DND-41 (cell line): Measurements from ENCODE around the gene DNAH12.
"Not testable (repeated sequence)": the region's sequence is repeated elsewhere in the genome, so short reads cannot be mapped to it uniquely, and the experiment has no call there.

ENCODE experiments used
- ATAC-seq: fragments of 200-7000 bp; cut with Tn5 transposase; 3 replicates; pipeline ENCODE4 v1.9.1; 2021; ENCODE audit warnings: low read depth; ENCODE audit not compliant: insufficient read depth
- DNase-seq: peaks from one replicate; pipeline ENCODE4 v3.0.0-alpha.2; 2020
- H2AFZ ChIP-seq: 2 replicates; pipeline ENCODE4 v1.6.0; 2012; ENCODE audit warnings: low read depth, low read length
- H3K27ac ChIP-seq: 2 replicates; pipeline ENCODE4 v1.5.1; 2012; ENCODE audit warnings: low read length, inconsistent platforms
- H3K27me3 ChIP-seq: fragments of 200-600 bp; sonication (generic); 2 replicates; pipeline ENCODE4 v1.6.0; 2012; ENCODE audit warnings: low read length, mild to moderate bottlenecking, inconsistent platforms; ENCODE audit not compliant: insufficient read depth, poor library complexity
- H3K36me3 ChIP-seq: 2 replicates; pipeline ENCODE4 v1.5.1; 2012; ENCODE audit warnings: low read length, inconsistent platforms; ENCODE audit not compliant: insufficient read depth
- H3K4me1 ChIP-seq: 2 replicates; pipeline ENCODE4 v1.5.1; 2012; ENCODE audit warnings: mild to moderate bottlenecking, low read length; ENCODE audit not compliant: insufficient read depth
- H3K4me2 ChIP-seq: 2 replicates; pipeline ENCODE4 v1.6.0; 2012; ENCODE audit warnings: mild to moderate bottlenecking, moderate library complexity, low read length, inconsistent platforms; ENCODE audit not compliant: insufficient read depth
- H3K4me3 ChIP-seq, 2 experiments: fragments of 200-600 bp in 1 of 2; shearing (Covaris generic) in 1 of 2; 2 replicates each; pipeline ENCODE4 v1.5.1; 2012 to 2016; ENCODE audit warnings: inconsistent platforms in 2 of 2, low read length in 2 of 2, mild to moderate bottlenecking in 2 of 2, low read depth in 1 of 2, moderate library complexity in 1 of 2
- H3K79me2 ChIP-seq: 2 replicates; pipeline ENCODE4 v1.6.0; 2012; ENCODE audit warnings: low read length, inconsistent platforms; ENCODE audit not compliant: insufficient read depth
- H3K9ac ChIP-seq: 2 replicates; pipeline ENCODE4 v1.6.0; 2012; ENCODE audit warnings: low read depth, mild to moderate bottlenecking, inconsistent platforms, low read length, moderate library complexity
- H3K9me3 ChIP-seq: 2 replicates; pipeline ENCODE4 v1.5.1; 2012; ENCODE audit warnings: low read length, moderate library complexity, mild to moderate bottlenecking, inconsistent platforms; ENCODE audit not compliant: insufficient read depth, severe bottlenecking
- H4K20me1 ChIP-seq: 2 replicates; pipeline ENCODE4 v1.6.0; 2012; ENCODE audit warnings: low read length; ENCODE audit not compliant: insufficient read depth
- CTCF ChIP-seq: IDR thresholded peaks from 2 replicates; pipeline ENCODE4 v1.5.1; 2012; ENCODE audit warnings: borderline replicate concordance, low read length, moderate library complexity, mild to moderate bottlenecking; ENCODE audit not compliant: poor library complexity, severe bottlenecking; ENCODE audit errors: extremely low read depth
- EZH2 ChIP-seq: IDR thresholded peaks from 3 replicates; pipeline ENCODE4 v1.6.1; 2012; ENCODE audit warnings: borderline replicate concordance, low read depth, mild to moderate bottlenecking, moderate library complexity, low read length, inconsistent platforms; ENCODE audit not compliant: severe bottlenecking

DNAH12 gene

GRCh38 chr3:57446318-57446841, 97.8 kb downstream of the DNAH12 start:
- Histone ChIP-seq H3K4me3 (no peak overlapping the region), H2AFZ (no peak overlapping the region)

GRCh38 chr3:57444469-57444868, 99.7 kb downstream of the DNAH12 start:
- H3K79me2 ChIP-seq, result no peaks in the 10 kb centered on the region
- H3K4me1 ChIP-seq, result no peaks in the 10 kb centered on the region
- H3K9ac ChIP-seq, result no peak overlapping the region
- no peak overlapping the region for H3K27ac ChIP-seq
- no peaks in the 10 kb centered on the region for H3K9me3 ChIP-seq
- ATAC-seq, result no peak
- no peak overlapping the region for H3K4me2 ChIP-seq
- no peak overlapping the region for H3K4me3 ChIP-seq
- no peak for TF ChIP-seq CTCF
- TF ChIP-seq EZH2, result no peak
- H2AFZ ChIP-seq, result no peak overlapping the region
- H3K27me3 ChIP-seq, result peaks cover 6% of the 10 kb centered on the region
- no peaks in the 10 kb centered on the region for H3K36me3 ChIP-seq
- DNase-seq, result no peak
- H4K20me1 ChIP-seq, result no peaks in the 10 kb centered on the region

More at GRCh38 chr3:57446318-57446841, 97.8 kb downstream of the DNAH12 start:
- DNase-seq (no peak), ATAC-seq (no peak)
- no peak overlapping the region for H3K4me2 ChIP-seq
- H3K79me2 ChIP-seq, result no peaks in the 10 kb centered on the region
- H3K4me1 ChIP-seq, result no peaks in the 10 kb centered on the region
- H4K20me1 ChIP-seq, result no peaks in the 10 kb centered on the region
- no peaks in the 10 kb centered on the region for H3K9me3 ChIP-seq
- no peak overlapping the region for H3K9ac ChIP-seq
- no peak overlapping the region for H3K27ac ChIP-seq
- H3K27me3 ChIP-seq, result peaks cover 2% of the 10 kb centered on the region
- H3K36me3 ChIP-seq, result no peaks in the 10 kb centered on the region
- no peak for TF ChIP-seq EZH2
- no peak for TF ChIP-seq CTCF

GRCh38 chr3:57440144-57440543, 104.0 kb downstream of the DNAH12 start:
- not testable (repeated sequence) for H4K20me1 ChIP-seq, H3K79me2 ChIP-seq, H2AFZ ChIP-seq, H3K9me3 ChIP-seq, H3K36me3 ChIP-seq, H3K27ac ChIP-seq, H3K4me1 ChIP-seq, DNase-seq, H3K4me2 ChIP-seq, ATAC-seq, H3K9ac ChIP-seq, H3K27me3 ChIP-seq, H3K4me3 ChIP-seq

GRCh38 chr3:57438460-57438859, 105.7 kb downstream of the DNAH12 start:
- H3K79me2 ChIP-seq, H3K9ac ChIP-seq, H3K4me3 ChIP-seq, DNase-seq, H3K27ac ChIP-seq, H3K4me2 ChIP-seq, ATAC-seq, H3K36me3 ChIP-seq, H3K9me3 ChIP-seq, H4K20me1 ChIP-seq, H3K27me3 ChIP-seq, H3K4me1 ChIP-seq, H2AFZ ChIP-seq: not testable (repeated sequence)
